Measurements from ENCODE around the gene COX5A. TPM values are rescaled to one million over a fixed set of nuclear protein-coding genes. Genes with fewer than 3 reads are reported as not detected.
A peak's percentile ranks its signal among the peaks of the same experiment; 100 is the strongest.

COX5A gene
- total and polyA plus RNA-seq, 2 of the 13 experiments (the other 11 are each of a cell fraction or from before 2014, with no cell fraction given): 158 to 218 TPM

DNA sequence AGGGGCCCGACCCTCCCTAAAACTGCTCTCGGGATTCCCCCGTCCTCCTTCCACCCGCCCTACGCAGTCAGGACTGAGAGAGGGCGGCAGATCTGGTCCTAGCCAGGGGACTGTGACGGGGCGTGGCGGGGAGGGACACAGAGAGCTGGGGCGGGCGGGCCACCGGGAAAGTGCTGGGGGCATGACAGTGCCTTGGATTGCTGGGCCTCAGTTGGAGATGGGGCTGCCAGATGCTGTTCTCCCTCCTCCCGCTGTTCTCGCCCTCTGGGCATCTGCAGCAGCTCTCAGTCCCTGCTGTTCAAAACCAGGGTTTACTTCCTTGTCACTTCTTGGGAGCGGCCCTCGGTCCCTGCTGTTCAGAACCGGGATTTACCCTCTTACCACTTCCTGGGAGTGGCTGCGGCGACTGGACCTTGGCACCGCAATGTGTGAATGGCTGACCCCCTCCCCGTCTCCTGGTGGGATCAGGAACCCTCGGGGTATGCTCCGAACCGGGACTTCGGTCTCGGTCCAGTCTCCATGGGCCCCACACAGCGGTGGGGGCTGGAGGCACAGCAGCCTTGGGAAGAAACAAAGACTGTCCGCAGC lies 20.5 kb upstream of the COX5A start (continued):
- TF ChIP-seq, protein P1, sequence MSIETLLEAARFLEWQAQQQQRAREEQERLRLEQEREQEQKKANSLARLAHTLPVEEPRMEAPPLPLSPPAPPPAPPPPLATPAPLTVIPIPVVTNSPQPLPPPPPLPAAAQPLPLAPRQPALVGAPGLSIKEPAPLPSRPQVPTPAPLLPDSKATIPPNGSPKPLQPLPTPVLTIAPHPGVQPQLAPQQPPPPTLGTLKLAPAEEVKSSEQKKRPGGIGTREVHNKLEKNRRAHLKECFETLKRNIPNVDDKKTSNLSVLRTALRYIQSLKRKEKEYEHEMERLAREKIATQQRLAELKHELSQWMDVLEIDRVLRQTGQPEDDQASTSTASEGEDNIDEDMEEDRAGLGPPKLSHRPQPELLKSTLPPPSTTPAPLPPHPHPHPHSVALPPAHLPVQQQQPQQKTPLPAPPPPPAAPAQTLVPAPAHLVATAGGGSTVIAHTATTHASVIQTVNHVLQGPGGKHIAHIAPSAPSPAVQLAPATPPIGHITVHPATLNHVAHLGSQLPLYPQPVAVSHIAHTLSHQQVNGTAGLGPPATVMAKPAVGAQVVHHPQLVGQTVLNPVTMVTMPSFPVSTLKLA (IDR thresholded peaks at IDR 0.05): no peak
- TF ChIP-seq, protein P2, sequence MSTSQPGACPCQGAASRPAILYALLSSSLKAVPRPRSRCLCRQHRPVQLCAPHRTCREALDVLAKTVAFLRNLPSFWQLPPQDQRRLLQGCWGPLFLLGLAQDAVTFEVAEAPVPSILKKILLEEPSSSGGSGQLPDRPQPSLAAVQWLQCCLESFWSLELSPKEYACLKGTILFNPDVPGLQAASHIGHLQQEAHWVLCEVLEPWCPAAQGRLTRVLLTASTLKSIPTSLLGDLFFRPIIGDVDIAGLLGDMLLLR (CRISPR knock-in tag; IDR thresholded peaks at IDR 0.05): 0 out of 2 replicates have a peak, but pooled peaks have one; percentile 14
- no peak for TF ChIP-seq HOXA9 (CRISPR knock-in tag; IDR thresholded peaks at IDR 0.05; ENCODE audit: borderline replicate concordance)
- TF ChIP-seq SAP130 (CRISPR knock-in tag; IDR thresholded peaks at IDR 0.05; ENCODE audit: low read depth): peak; percentile 57; the same call in 1 of the 2 replicates
- TF ChIP-seq ZSCAN12 (CRISPR knock-in tag; IDR thresholded peaks at IDR 0.05): no peak
- TF ChIP-seq, protein P3, sequence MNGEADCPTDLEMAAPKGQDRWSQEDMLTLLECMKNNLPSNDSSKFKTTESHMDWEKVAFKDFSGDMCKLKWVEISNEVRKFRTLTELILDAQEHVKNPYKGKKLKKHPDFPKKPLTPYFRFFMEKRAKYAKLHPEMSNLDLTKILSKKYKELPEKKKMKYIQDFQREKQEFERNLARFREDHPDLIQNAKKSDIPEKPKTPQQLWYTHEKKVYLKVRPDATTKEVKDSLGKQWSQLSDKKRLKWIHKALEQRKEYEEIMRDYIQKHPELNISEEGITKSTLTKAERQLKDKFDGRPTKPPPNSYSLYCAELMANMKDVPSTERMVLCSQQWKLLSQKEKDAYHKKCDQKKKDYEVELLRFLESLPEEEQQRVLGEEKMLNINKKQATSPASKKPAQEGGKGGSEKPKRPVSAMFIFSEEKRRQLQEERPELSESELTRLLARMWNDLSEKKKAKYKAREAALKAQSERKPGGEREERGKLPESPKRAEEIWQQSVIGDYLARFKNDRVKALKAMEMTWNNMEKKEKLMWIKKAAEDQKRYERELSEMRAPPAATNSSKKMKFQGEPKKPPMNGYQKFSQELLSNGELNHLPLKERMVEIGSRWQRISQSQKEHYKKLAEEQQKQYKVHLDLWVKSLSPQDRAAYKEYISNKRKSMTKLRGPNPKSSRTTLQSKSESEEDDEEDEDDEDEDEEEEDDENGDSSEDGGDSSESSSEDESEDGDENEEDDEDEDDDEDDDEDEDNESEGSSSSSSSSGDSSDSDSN (CRISPR knock-in tag; IDR thresholded peaks at IDR 0.05): no peak
- no peak for TF ChIP-seq SP140L (CRISPR knock-in tag; IDR thresholded peaks at IDR 0.05; ENCODE audit: borderline replicate concordance)
- TF ChIP-seq, protein P4, sequence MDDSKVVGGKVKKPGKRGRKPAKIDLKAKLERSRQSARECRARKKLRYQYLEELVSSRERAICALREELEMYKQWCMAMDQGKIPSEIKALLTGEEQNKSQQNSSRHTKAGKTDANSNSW (CRISPR knock-in tag; IDR thresholded peaks at IDR 0.05; ENCODE audit: borderline replicate concordance): no peak
- no peak for TF ChIP-seq SUZ12 (IDR thresholded peaks at IDR 0.05; ENCODE audit: low read depth, low read length)
- no peak for TF ChIP-seq ZNF383 (CRISPR knock-in tag; IDR thresholded peaks at IDR 0.05; ENCODE audit: borderline replicate concordance)
- no peak for TF ChIP-seq IRF9 (CRISPR knock-in tag; IDR thresholded peaks at IDR 0.05; ENCODE audit: borderline replicate concordance)
- TF ChIP-seq ARNT2 (CRISPR knock-in tag; IDR thresholded peaks at IDR 0.05; ENCODE audit: low read depth): no peak
- TF ChIP-seq KDM2A (CRISPR knock-in tag; IDR thresholded peaks at IDR 0.05; ENCODE audit: borderline replicate concordance, low read depth): peak; percentile 20; the same call in 1 of the 2 replicates
- TF ChIP-seq, protein P5, sequence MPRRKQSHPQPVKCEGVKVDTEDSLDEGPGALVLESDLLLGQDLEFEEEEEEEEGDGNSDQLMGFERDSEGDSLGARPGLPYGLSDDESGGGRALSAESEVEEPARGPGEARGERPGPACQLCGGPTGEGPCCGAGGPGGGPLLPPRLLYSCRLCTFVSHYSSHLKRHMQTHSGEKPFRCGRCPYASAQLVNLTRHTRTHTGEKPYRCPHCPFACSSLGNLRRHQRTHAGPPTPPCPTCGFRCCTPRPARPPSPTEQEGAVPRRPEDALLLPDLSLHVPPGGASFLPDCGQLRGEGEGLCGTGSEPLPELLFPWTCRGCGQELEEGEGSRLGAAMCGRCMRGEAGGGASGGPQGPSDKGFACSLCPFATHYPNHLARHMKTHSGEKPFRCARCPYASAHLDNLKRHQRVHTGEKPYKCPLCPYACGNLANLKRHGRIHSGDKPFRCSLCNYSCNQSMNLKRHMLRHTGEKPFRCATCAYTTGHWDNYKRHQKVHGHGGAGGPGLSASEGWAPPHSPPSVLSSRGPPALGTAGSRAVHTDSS (CRISPR knock-in tag; conservative IDR thresholded peaks at IDR 0.05): no peak
- TF ChIP-seq, protein P6, sequence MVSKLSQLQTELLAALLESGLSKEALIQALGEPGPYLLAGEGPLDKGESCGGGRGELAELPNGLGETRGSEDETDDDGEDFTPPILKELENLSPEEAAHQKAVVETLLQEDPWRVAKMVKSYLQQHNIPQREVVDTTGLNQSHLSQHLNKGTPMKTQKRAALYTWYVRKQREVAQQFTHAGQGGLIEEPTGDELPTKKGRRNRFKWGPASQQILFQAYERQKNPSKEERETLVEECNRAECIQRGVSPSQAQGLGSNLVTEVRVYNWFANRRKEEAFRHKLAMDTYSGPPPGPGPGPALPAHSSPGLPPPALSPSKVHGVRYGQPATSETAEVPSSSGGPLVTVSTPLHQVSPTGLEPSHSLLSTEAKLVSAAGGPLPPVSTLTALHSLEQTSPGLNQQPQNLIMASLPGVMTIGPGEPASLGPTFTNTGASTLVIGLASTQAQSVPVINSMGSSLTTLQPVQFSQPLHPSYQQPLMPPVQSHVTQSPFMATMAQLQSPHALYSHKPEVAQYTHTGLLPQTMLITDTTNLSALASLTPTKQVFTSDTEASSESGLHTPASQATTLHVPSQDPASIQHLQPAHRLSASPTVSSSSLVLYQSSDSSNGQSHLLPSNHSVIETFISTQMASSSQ (IDR thresholded peaks at IDR 0.05; ENCODE audit: low read depth): no peak
- TF ChIP-seq, protein P6 (CRISPR knock-in tag; IDR thresholded peaks at IDR 0.05; ENCODE audit: borderline replicate concordance): no peak

Measured in HepG2 (cell line).